Transverse colon (tissue), 3 donors: ENCODE results near the gene FGGY.

Experiments used
- EP300 ChIP-seq: sonication (generic); formaldehyde crosslinking; IDR thresholded peaks from one replicate; pipeline ENCODE4 v1.6.1; 2017; ENCODE audit warnings: antibody characterized with exemption, low read depth
- TF ChIP-seq, protein P1 (sequence below), 5 experiments: fragments of 200-600 bp in 3 of 5; fragments of 450-650 bp in 2 of 5; sonication (generic) in 3 of 5; IDR thresholded peaks; 1 replicate in 2 of 5; 2 replicates in 3 of 5; pipeline ENCODE4 v1.5.1; 2016 to 2017; ENCODE audit warnings: antibody characterized with exemption in 5 of 5, inconsistent platforms in 3 of 5, mild to moderate bottlenecking in 2 of 5, moderate library complexity in 1 of 5

DNA sequence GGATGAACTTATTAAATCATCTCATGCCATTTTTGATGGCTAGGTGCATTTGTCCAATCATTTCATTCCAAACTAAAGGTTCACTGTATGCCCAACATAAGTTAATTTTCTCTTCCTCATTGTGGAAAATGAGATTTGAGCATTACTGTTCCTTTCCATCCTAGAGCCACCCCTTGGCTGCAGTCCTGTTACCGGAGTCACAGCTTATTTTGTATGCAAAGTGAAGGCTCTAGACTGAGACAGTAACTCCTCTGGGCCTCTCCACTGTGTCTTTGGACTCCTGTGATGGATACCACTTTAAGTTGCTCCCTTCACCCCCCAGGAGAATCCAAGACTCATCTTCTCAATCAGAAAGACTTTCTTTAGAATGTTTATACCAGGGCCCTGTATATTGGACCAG, 59.7 kb downstream of the FGGY start:
- TF ChIP-seq, protein P1, sequence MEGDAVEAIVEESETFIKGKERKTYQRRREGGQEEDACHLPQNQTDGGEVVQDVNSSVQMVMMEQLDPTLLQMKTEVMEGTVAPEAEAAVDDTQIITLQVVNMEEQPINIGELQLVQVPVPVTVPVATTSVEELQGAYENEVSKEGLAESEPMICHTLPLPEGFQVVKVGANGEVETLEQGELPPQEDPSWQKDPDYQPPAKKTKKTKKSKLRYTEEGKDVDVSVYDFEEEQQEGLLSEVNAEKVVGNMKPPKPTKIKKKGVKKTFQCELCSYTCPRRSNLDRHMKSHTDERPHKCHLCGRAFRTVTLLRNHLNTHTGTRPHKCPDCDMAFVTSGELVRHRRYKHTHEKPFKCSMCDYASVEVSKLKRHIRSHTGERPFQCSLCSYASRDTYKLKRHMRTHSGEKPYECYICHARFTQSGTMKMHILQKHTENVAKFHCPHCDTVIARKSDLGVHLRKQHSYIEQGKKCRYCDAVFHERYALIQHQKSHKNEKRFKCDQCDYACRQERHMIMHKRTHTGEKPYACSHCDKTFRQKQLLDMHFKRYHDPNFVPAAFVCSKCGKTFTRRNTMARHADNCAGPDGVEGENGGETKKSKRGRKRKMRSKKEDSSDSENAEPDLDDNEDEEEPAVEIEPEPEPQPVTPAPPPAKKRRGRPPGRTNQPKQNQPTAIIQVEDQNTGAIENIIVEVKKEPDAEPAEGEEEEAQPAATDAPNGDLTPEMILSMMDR (IDR thresholded peaks at IDR 0.05) = no peak
- TF ChIP-seq EP300 = no peak
